C4-2B (cell line): Measurements from ENCODE around the gene PRKD2.

Source experiments
- ZFX ChIP-seq: fragments of 450-650 bp; IDR thresholded peaks from 2 replicates; pipeline ENCODE4 v1.6.1; 2017
- TF ChIP-seq, protein P1 (sequence below): fragments of 450-650 bp; conservative IDR thresholded peaks from 2 replicates; pipeline ENCODE4 v1.5.1; 2017; ENCODE audit warnings: mild to moderate bottlenecking

GRCh38 chr19:46728208-46728607 is 11.3 kb upstream of the PRKD2 start:
- TF ChIP-seq, protein P1, sequence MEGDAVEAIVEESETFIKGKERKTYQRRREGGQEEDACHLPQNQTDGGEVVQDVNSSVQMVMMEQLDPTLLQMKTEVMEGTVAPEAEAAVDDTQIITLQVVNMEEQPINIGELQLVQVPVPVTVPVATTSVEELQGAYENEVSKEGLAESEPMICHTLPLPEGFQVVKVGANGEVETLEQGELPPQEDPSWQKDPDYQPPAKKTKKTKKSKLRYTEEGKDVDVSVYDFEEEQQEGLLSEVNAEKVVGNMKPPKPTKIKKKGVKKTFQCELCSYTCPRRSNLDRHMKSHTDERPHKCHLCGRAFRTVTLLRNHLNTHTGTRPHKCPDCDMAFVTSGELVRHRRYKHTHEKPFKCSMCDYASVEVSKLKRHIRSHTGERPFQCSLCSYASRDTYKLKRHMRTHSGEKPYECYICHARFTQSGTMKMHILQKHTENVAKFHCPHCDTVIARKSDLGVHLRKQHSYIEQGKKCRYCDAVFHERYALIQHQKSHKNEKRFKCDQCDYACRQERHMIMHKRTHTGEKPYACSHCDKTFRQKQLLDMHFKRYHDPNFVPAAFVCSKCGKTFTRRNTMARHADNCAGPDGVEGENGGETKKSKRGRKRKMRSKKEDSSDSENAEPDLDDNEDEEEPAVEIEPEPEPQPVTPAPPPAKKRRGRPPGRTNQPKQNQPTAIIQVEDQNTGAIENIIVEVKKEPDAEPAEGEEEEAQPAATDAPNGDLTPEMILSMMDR: no peak
- no peak for TF ChIP-seq ZFX
